SW 1271 (cell line): Measurements from ENCODE around the gene MLF2.

ENCODE experiments used
- DNase-seq, 2 experiments: peaks; one replicate each; lab custom pipeline; 2025; lab: John Stamatoyannopoulos, UW

Gene MLF2

GRCh38 chr12:6752921-6753771 lies at the start of gene MLF2:
Gene MLF2, minus strand, starts transcription at chr12:6753141. Its CDS starts 807 bp downstream, at chr12:6752334.
- DNase-seq: peak; percentile 93 to 98

GRCh38 chr12:6799147-6799546 lies 46.2 kb upstream of the MLF2 start:
- no peak for DNase-seq

- no peak for DNase-seq
Observed at GRCh38 chr12:6796576-6796975, 43.6 kb upstream of the MLF2 start.

- DNase-seq: no peak
Observed at GRCh38 chr12:6795088-6795487, 42.1 kb upstream of the MLF2 start.

- no peak for DNase-seq
Observed at GRCh38 chr12:6792522-6793201, 39.7 kb upstream of the MLF2 start.

- DNase-seq: no peak
Observed at GRCh38 chr12:6791931-6792520, 39.1 kb upstream of the MLF2 start.

- no peak for DNase-seq
Observed at GRCh38 chr12:6790496-6791150, 37.7 kb upstream of the MLF2 start.

GRCh38 chr12:6788972-6789924 lies 36.3 kb upstream of the MLF2 start, which contains the start of gene CD4:
Gene CD4, plus strand, starts transcription at chr12:6789528. Its CDS starts 10,611 bp downstream, at chr12:6800139.
- no peak for DNase-seq

GRCh38 chr12:6787309-6787708 lies 34.4 kb upstream of the MLF2 start:
- DNase-seq: no peak

GRCh38 chr12:6786416-6787094 lies 33.6 kb upstream of the MLF2 start:
- no peak for DNase-seq

GRCh38 chr12:6784761-6785160 lies 31.8 kb upstream of the MLF2 start:
- DNase-seq: no peak

GRCh38 chr12:6784296-6784695 lies 31.4 kb upstream of the MLF2 start:
- DNase-seq: no peak

- DNase-seq: no peak
Observed at GRCh38 chr12:6783828-6784227, 30.9 kb upstream of the MLF2 start.

GRCh38 chr12:6782850-6783566 lies 30.1 kb upstream of the MLF2 start:
- no peak for DNase-seq

- no peak for DNase-seq
Observed at GRCh38 chr12:6782119-6782518, 29.2 kb upstream of the MLF2 start.

- DNase-seq: no peak
Observed at GRCh38 chr12:6780573-6780972, 27.6 kb upstream of the MLF2 start.

GRCh38 chr12:6779708-6780432 lies 26.9 kb upstream of the MLF2 start:
- DNase-seq: no peak

- DNase-seq: peak; percentile 78 to 89
Observed at GRCh38 chr12:6778574-6779550, 25.9 kb upstream of the MLF2 start.
